HG02623 (cell line): ENCODE data around the gene RAX.

Experiments used
- ATAC-seq: cut with Tn5 transposase; IDR thresholded peaks from one replicate; pipeline ENCODE4 v1.9.1; 2021; ENCODE audit warnings: moderate library complexity; ENCODE audit not compliant: unreplicated experiment

Gene RAX

GRCh38 chr18:59272891-59273758, at the start of gene RAX:
Gene RAX (minus strand): TSS chr18:59273454. CDS start chr18:59273206, 248 bp downstream.
- ATAC-seq, result peak; percentile 41

GRCh38 chr18:59318460-59319050, 45.3 kb upstream of the RAX start, which contains the start of gene CPLX4:
Gene CPLX4 (minus strand): TSS chr18:59318649. CDS start chr18:59318462, 187 bp downstream.
- ATAC-seq, result no peak

GRCh38 chr18:59311631-59312030, 38.4 kb upstream of the RAX start:
- no peak for ATAC-seq

GRCh38 chr18:59308938-59309260, 35.6 kb upstream of the RAX start:
- ATAC-seq, result no peak

- ATAC-seq, result peak; percentile 93
Observed at GRCh38 chr18:59308248-59308937, 35.1 kb upstream of the RAX start.

- no peak for ATAC-seq
Observed at GRCh38 chr18:59306640-59307039, 33.4 kb upstream of the RAX start.

- ATAC-seq, result no peak
Observed at GRCh38 chr18:59305295-59305694, 32.0 kb upstream of the RAX start.

- ATAC-seq, result no peak
Observed at GRCh38 chr18:59303656-59304195, 30.5 kb upstream of the RAX start.

- ATAC-seq, result no peak
Observed at GRCh38 chr18:59303006-59303405, 29.8 kb upstream of the RAX start.

GRCh38 chr18:59301929-59302328, 28.7 kb upstream of the RAX start:
- no peak for ATAC-seq

GRCh38 chr18:59300676-59301285, 27.5 kb upstream of the RAX start:
- ATAC-seq, result no peak

- ATAC-seq, result no peak
Observed at GRCh38 chr18:59298871-59299270, 25.6 kb upstream of the RAX start.

GRCh38 chr18:59293317-59293716, 20.1 kb upstream of the RAX start:
- no peak for ATAC-seq

GRCh38 chr18:59286341-59286740, 13.1 kb upstream of the RAX start:
- ATAC-seq, result no peak

- no peak for ATAC-seq
Observed at GRCh38 chr18:59282341-59282740, 9.1 kb upstream of the RAX start.

- ATAC-seq, result no peak
Observed at GRCh38 chr18:59279722-59280121, 6.5 kb upstream of the RAX start.

- ATAC-seq, result no peak
Observed at GRCh38 chr18:59279193-59279592, 5.9 kb upstream of the RAX start.

GRCh38 chr18:59278793-59279192, 5.5 kb upstream of the RAX start:
- ATAC-seq, result no peak

- no peak for ATAC-seq
Observed at GRCh38 chr18:59276047-59276446, 2.8 kb upstream of the RAX start.

GRCh38 chr18:59275406-59275949, 2.2 kb upstream of the RAX start:
- no peak for ATAC-seq

GRCh38 chr18:59274533-59274928, 1.3 kb upstream of the RAX start:
- ATAC-seq, result no peak
